Tibial nerve (tissue), 4 donors: ENCODE results near the gene GFM2. TPM values are rescaled to one million over a fixed set of nuclear protein-coding genes. Genes with fewer than 3 reads are reported as not detected.
A peak's percentile ranks its signal among the peaks of the same experiment; 100 is the strongest.

ENCODE experiments used
- DNase-seq, 2 donors: peaks; one replicate each; pipeline ENCODE4 v3.0.0-alpha.2; 2019; ENCODE audit warnings: low spot score in 2 of 2
- H3K27ac ChIP-seq, 4 donors: fragments of 200-600 bp; sonication (generic) in 3 of 4; one replicate each; pipeline ENCODE4 v1.5.1; 2017 to 2019; ENCODE audit warnings: mild to moderate bottlenecking in 1 of 4
- H3K27me3 ChIP-seq, 2 donors: fragments of 200-600 bp; sonication (generic) in 1 of 2; one replicate each; pipeline versions ENCODE4 v1.5.1 to v1.6.0; 2017 to 2019
- H3K36me3 ChIP-seq, 3 donors: fragments of 200-600 bp; sonication (generic); one replicate each; pipeline ENCODE4 v1.5.1; 2018 to 2019
- H3K4me1 ChIP-seq, 4 donors: fragments of 200-600 bp; sonication (generic) in 3 of 4; one replicate each; pipeline ENCODE4 v1.5.1; 2017 to 2019
- H3K4me3 ChIP-seq, 4 donors: fragments of 200-600 bp; sonication (generic) in 3 of 4; one replicate each; pipeline ENCODE4 v1.5.1; 2017 to 2019; ENCODE audit warnings: mild to moderate bottlenecking in 1 of 4, moderate library complexity in 1 of 4
- H3K9me3 ChIP-seq, 4 donors: fragments of 200-600 bp; sonication (generic) in 3 of 4; one replicate each; pipeline ENCODE4 v1.5.1; 2017 to 2019
- CTCF ChIP-seq, 5 experiments: fragments of 200-600 bp in 3 of 5; fragments of 450-650 bp in 2 of 5; sonication (generic) in 3 of 5; IDR thresholded peaks; one replicate each; pipeline ENCODE4 v1.5.1; 2016 to 2019; ENCODE audit warnings: antibody characterized with exemption in 5 of 5, mild to moderate bottlenecking in 3 of 5, moderate library complexity in 2 of 5
- EP300 ChIP-seq, 2 donors: sonication (generic); formaldehyde crosslinking; IDR thresholded peaks; one replicate each; pipeline ENCODE4 v1.6.1; 2017; ENCODE audit warnings: antibody characterized with exemption in 2 of 2, mild to moderate bottlenecking in 1 of 2
- POLR2A ChIP-seq, 2 donors: fragments of 450-650 bp; IDR thresholded peaks; one replicate each; pipeline ENCODE4 v1.6.1; 2017; ENCODE audit warnings: antibody characterized with exemption in 2 of 2, mild to moderate bottlenecking in 2 of 2, moderate library complexity in 2 of 2
- WGBS, 2 donors: methylation state at CpG; one replicate each; pipeline ENCODE4 v1.1.5; 2018; 5-methylcytosine and 5-hydroxymethylcytosine counted together
- small RNA-seq: library from RNA; depleted of rRNA; stranded (forward); fragments of <200 nt; gene quantifications from one replicate; pipeline ENCODE3, GENCODE V24; 2016
- total RNA-seq, 4 donors: library from RNA; depleted of rRNA; stranded (reverse); fragments of >200 nt; gene quantifications; one replicate each; pipeline ENCODE4 v1.1.0, GENCODE V29; 2016

The GFM2 gene
- total RNA-seq, 4 donors from 2014 or later = 15.5 to 19.7 (median 16.7) TPM

GRCh38 chr5:74673011-74673790, 93.7 kb downstream of the GFM2 start:
- TF ChIP-seq CTCF (IDR thresholded peaks at IDR 0.05) (peak in 4 of 5 experiments; percentile 20 to 60 (median 34)), EP300 (IDR thresholded peaks at IDR 0.05) (no peak), POLR2A (IDR thresholded peaks at IDR 0.05) (no peak)
- peak overlapping the region in 1 of 4 donors; percentile 48 for H3K27ac ChIP-seq
- WGBS, 2 donors = 46 to 59% methylated on average over 6 of the region's 6 CpGs
- H3K36me3 ChIP-seq = no peaks in the 10 kb centered on the region
- peak overlapping the region in 1 of 4 donors; percentile 33 for H3K4me3 ChIP-seq
- peaks cover 0 to 11% (median 0%) of the 10 kb centered on the region in 4 donors for H3K4me1 ChIP-seq
- no peaks in the 10 kb centered on the region for H3K9me3 ChIP-seq
- peak in 1 of 2 donors; percentile 17 for DNase-seq
- peaks cover 0 to 2% of the 10 kb centered on the region in 2 donors for H3K27me3 ChIP-seq

DNA sequence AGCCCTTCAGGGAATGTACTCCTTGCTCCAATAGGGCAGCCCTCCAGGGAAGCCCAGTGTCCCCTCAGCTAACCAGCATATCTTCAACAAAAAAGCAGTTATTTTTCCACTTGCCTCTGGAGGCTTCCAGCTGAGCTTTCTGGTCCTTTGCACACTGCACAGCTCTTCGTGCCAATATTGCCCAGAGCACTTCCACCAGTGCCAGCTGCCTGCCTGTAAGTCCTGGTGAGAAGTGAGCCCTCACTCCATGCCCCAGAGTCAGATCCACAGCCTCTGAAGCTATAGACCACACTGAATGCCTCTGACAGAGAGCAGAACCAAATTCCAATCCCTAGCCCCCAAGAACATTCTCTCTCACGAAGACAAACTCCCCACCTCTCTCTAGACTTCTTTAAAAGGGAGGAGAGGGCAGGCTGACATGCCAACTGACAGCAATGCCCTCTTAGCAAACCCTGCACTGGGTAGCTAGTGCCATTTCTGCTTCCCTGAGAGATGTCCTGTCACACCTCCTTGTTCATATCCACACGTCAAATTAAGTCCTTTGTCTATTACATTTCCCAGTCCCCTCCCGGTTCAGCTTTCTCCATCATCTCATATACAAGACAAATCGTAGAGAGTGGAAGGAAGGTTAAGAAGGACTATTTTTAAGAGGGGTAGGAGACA, 94.6 kb downstream of the GFM2 start:
- Histone ChIP-seq H3K4me1 (peaks cover 0 to 11% (median 0%) of the 10 kb centered on the region in 4 donors), H3K9me3 (no peaks in the 10 kb centered on the region), H3K36me3 (no peaks in the 10 kb centered on the region), H3K27ac (no peak overlapping the region), H3K27me3 (no peaks in the 10 kb centered on the region), H3K4me3 (no peak overlapping the region)
- no peak for DNase-seq
- 63 to 65% methylated on average over 5 of the region's 5 CpGs for WGBS, 2 donors
- TF ChIP-seq EP300 (IDR thresholded peaks at IDR 0.05) (no peak), CTCF (IDR thresholded peaks at IDR 0.05) (no peak)

Small RNA genes within 50 kb of the gene (small RNA-seq; reads per million reads assigned to genes)
- not detected for gene RNU6-658P

Other genes starting within 250 kb of the GFM2 start
- 10 to 100 TPM in 2 of 4 donors, 1 to 10 TPM in 2; 4.0 to 11.7 (median 7.7) TPM for gene ENC1, start 126.4 kb downstream of the GFM2 start, total RNA-seq
- 100 to 1,000 TPM in 3 of 4 donors, 10 to 100 TPM in 1; 79.1 to 166 (median 129) TPM for gene HEXB, start 81.9 kb downstream of the GFM2 start, total RNA-seq
- gene NSA2, start 132 bp upstream of the GFM2 start, total RNA-seq = 100 to 1,000 TPM in 2 of 4 donors, 10 to 100 TPM in 2; 41.8 to 116 (median 93.2) TPM
- 10 to 100 TPM in 2 of 4 donors, 1 to 10 TPM in 2; 5.9 to 15.3 (median 10.8) TPM for gene FAM169A, start 99.3 kb upstream of the GFM2 start, total RNA-seq